PC-3 (cell line): ENCODE results near the gene TRAF3IP3.

Source experiments
- CTCF ChIP-seq: fragments of 300-600 bp; sonication (generic); conservative IDR thresholded peaks from 2 replicates; pipeline ENCODE4 v1.5.1; 2017; ENCODE audit warnings: antibody characterized with exemption, low read depth, mild to moderate bottlenecking, low read length
- EZH2 ChIP-seq: fragments of 300-600 bp; sonication (generic); IDR thresholded peaks from one replicate; pipeline ENCODE4 v1.6.1; 2017; ENCODE audit warnings: antibody characterized with exemption, mild to moderate bottlenecking, low read length; ENCODE audit not compliant: unreplicated experiment
- EZH2phosphoT487 ChIP-seq: fragments of 300-600 bp; sonication (generic); IDR thresholded peaks from 2 replicates; pipeline ENCODE4 v1.6.1; 2018; ENCODE audit warnings: mild to moderate bottlenecking, antibody characterized with exemption, low read length, borderline replicate concordance

DNA sequence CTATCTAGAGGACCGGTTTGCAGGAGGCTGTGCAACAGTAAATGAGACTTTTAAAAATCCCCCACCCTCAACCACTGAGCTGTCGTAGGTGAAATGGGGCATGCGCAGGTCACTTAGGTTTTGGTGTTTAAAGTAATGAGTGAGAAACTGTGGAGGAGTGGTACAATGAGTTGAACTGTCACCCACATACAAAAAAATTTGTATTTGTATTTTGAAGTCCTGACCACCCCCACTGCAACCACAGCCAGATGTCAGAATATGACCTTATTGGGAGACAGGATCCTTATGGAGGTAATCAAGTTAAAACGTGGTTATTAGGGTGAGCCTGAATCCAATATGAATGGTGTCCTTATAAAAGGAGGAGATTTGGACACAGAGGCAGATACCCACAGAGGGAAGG, 51.7 kb downstream of the TRAF3IP3 start:
- TF ChIP-seq CTCF (no peak), EZH2phosphoT487 (no peak), EZH2 (no peak)
